ENCODE results near the gene TMEM255B.
"Not testable (repeated sequence)": the region's sequence is repeated elsewhere in the genome, so short reads cannot be mapped to it uniquely, and the experiment has no call there.

Gene TMEM255B

GRCh38 chr13:113748862-113749451, 10.1 kb upstream of the TMEM255B start:
- in situ Hi-C loops (cut with MboI; ENCODE audit: low sequenced_read_pairs): no loop called here
- no peak for DNase-seq (ENCODE audit: low spot score in 2 of 2)
- H3K4me1 ChIP-seq: no peaks in the 10 kb centered on the region
- no peak overlapping the region for H3K4me3 ChIP-seq
- no peaks in the 10 kb centered on the region for H3K27me3 ChIP-seq (ENCODE audit: low read depth)
- H3K9me3 ChIP-seq: no peaks in the 10 kb centered on the region
- H3K36me3 ChIP-seq (replicated peaks): no peaks in the 10 kb centered on the region

GRCh38 chr13:113749507-113749906, 9.5 kb upstream of the TMEM255B start:
- Histone ChIP-seq H3K9me3 (no peaks in the 10 kb centered on the region), H3K4me1 (no peaks in the 10 kb centered on the region), H3K4me3 (no peak overlapping the region), H3K36me3 (replicated peaks) (no peaks in the 10 kb centered on the region), H3K27me3 (ENCODE audit: low read depth) (no peaks in the 10 kb centered on the region)
- in situ Hi-C loops (cut with MboI; ENCODE audit: low sequenced_read_pairs): no loop called here
- no peak for DNase-seq (ENCODE audit: low spot score in 2 of 2)

DNA sequence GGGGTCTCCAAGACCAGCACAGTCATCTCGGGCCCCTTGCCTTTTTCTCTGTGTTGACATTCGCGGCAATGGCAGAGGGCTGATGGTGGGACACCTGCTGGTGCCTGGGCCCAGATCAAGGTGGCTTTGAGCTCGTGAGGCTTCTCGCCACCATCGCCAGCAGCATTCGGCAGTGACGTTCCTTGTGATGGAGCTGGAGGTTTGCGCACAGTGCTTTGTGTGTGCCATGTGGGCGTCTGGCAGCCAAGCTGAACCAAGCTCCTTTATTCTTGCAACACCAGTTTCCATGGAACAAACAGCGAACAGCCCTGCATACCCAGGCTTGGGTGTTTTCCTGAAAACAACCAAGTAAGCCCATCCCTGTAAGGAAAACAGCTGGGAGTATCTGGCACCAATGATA, 9.1 kb upstream of the TMEM255B start:
- H3K4me3 ChIP-seq: no peak overlapping the region
- H3K36me3 ChIP-seq (replicated peaks): no peaks in the 10 kb centered on the region
- H3K4me1 ChIP-seq: no peaks in the 10 kb centered on the region
- DNase-seq (ENCODE audit: low spot score in 2 of 2): no peak
- in situ Hi-C loops (cut with MboI; ENCODE audit: low sequenced_read_pairs): no loop called here
- H3K9me3 ChIP-seq: no peaks in the 10 kb centered on the region
- H3K27me3 ChIP-seq (ENCODE audit: low read depth): no peaks in the 10 kb centered on the region

DNA sequence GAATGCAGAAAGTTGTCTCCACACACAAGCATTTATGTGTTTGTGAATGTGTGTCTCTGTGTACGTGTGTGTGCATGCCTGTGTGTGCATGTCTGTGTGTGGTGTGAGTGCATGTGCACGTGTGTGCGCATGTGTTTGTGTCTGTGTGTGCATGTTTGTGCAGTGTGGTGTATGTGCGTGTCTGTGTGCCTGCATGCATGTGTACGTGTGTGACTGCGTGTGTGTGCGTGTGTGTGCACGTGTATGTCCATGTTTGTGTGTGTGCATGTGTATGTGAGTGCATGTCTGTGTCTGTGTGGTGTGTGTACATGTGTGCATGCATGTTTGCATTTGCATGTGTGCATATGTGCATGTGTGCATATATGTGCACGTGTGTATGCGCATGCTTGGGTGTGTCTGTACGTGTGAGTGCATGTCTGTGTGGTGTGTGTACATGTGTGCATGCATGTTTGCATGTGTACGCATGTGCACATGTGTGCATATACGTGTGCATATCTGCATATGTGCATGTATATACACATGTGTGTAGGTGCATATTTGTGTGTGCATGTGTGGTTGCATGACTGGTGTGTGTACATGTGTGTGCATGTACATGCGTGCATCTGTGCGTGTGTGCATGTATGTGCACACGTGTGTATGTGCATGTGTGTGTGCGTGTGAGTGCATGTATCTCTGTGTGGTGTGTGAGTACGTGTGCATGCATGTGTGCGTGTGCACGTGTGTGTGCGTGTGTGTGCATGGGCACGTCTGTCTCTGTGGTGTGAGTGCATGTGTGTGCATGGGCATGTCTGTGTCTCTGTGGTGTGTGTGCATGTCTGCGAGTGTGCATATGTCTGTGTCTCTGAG, 8.2 kb upstream of the TMEM255B start:
- DNase-seq (ENCODE audit: low spot score in 2 of 2): no peak
- H3K36me3 ChIP-seq (replicated peaks): no peaks in the 10 kb centered on the region
- no peaks in the 10 kb centered on the region for H3K4me1 ChIP-seq
- no peaks in the 10 kb centered on the region for H3K27me3 ChIP-seq (ENCODE audit: low read depth)
- H3K4me3 ChIP-seq: no peak overlapping the region
- H3K9me3 ChIP-seq: no peaks in the 10 kb centered on the region
- in situ Hi-C loops (cut with MboI; ENCODE audit: low sequenced_read_pairs): no loop called here

DNA sequence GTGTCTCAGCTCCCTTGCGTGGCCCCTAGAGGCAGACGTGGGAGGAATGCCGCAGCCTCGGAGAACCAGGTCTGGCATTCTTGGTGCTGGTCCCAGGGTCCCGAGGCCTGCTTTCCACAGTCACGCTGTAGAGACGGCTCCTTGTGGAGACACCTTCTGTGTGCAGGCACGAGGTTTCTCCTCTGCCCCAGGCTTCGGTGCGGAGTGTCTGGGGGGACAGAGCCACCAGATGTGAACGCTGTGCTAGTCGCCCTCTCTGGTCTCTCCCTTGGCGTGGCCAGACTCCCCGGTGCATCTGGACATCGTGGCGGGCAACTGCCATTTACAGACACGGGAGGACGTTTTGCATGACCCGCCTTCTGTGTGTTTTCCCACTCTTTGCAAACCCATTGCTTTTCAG, 7.5 kb upstream of the TMEM255B start:
- in situ Hi-C loops (cut with MboI; ENCODE audit: low sequenced_read_pairs): no loop called here
- Histone ChIP-seq H3K4me1 (no peaks in the 10 kb centered on the region), H3K9me3 (no peaks in the 10 kb centered on the region), H3K27me3 (ENCODE audit: low read depth) (no peaks in the 10 kb centered on the region), H3K36me3 (replicated peaks) (no peaks in the 10 kb centered on the region), H3K4me3 (no peak overlapping the region)
- DNase-seq (ENCODE audit: low spot score in 2 of 2): no peak

DNA sequence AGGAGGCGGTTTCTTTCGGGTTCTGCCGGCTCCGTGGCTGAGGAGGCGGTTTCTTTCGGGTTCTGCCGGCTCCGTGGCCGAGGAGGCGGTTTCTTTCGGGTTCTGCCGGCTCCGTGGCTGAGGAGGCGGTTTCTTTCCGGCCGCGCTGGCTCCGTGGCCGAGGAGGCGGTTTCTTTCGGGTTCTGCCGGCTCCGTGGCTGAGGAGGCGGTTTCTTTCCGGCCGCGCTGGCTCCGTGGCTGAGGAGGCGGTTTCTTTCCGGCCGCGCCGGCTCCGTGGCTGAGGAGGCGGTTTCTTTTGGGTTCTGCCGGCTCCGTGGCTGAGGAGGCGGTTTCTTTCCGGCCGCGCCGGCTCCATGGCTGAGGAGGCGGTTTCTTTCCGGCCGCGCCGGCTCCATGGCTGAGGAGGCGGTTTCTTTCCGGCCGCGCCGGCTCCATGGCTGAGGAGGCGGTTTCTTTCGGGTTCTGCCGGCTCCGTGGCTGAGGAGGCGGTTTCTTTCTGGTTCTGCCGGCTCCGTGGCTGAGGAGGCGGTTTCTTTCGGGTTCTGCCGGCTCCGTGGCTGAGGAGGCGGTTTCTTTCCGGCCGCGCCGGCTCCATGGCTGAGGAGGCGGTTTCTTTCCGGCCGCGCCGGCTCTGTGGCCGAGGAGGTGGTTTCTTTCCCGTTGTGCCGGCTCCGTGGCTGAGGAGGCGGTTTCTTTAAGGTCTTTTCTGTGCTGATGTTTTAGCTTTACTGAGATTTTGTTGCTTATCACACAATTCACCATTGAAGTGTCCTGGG, 6.6 kb upstream of the TMEM255B start:
- H3K9me3 ChIP-seq; H3K36me3 ChIP-seq (replicated peaks); H3K4me1 ChIP-seq; in situ Hi-C loops (cut with MboI; ENCODE audit: low sequenced_read_pairs); H3K27me3 ChIP-seq (ENCODE audit: low read depth); H3K4me3 ChIP-seq; DNase-seq (ENCODE audit: low spot score in 2 of 2): not testable (repeated sequence)

DNA sequence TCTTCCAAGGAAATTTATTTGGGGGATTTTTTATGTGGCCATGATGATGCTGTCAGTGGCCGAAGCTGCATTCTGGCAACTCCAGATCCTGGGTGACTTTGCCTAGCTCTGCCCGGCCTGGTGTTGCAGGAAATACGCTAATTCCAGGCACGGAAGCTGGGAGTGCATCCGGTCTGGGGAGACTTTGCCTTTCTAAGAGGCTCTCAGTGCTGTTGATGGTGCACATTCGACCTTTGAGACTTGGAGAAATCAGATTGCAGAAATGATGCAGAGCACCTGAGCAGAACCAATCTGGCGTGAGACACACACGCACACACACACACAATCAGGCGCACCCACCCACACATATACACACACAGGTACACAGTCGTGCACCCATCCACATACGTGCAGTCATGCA, 5.9 kb upstream of the TMEM255B start:
- Histone ChIP-seq H3K4me1 (no peaks in the 10 kb centered on the region), H3K4me3 (no peak overlapping the region), H3K9me3 (no peaks in the 10 kb centered on the region), H3K36me3 (replicated peaks) (no peaks in the 10 kb centered on the region), H3K27me3 (ENCODE audit: low read depth) (no peaks in the 10 kb centered on the region)
- in situ Hi-C loops (cut with MboI; ENCODE audit: low sequenced_read_pairs): no loop called here
- no peak for DNase-seq (ENCODE audit: low spot score in 2 of 2)

DNA sequence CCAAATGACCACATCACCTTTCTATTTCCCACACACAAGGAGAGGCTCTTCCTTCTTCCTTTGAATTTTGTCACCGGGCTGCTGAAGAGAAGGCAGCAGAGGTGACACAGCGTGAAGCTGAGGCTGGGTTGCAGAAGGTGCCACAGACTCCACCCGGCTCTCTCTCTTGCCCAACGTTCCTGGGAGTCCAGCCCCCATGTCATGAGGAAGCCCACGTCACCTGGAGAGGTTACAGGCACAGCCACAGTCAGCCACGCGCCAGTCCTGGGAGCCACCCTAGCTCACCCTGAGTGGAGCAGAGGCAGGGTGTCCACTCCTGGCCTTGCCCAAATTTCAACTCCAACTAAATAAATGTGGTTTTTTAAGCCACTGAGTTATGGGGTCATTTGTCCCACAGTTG, 4.8 kb upstream of the TMEM255B start:
- Histone ChIP-seq H3K9me3 (no peaks in the 10 kb centered on the region), H3K27me3 (ENCODE audit: low read depth) (peaks cover under 1% of the 10 kb centered on the region; the same call in 1 of the 2 replicates), H3K4me3 (no peak overlapping the region), H3K4me1 (peaks cover 2% of the 10 kb centered on the region; the same call in 1 of the 2 replicates), H3K36me3 (replicated peaks) (no peaks in the 10 kb centered on the region)
- in situ Hi-C loops (cut with MboI; ENCODE audit: low sequenced_read_pairs): no loop called here
- no peak for DNase-seq (ENCODE audit: low spot score in 2 of 2)

DNA sequence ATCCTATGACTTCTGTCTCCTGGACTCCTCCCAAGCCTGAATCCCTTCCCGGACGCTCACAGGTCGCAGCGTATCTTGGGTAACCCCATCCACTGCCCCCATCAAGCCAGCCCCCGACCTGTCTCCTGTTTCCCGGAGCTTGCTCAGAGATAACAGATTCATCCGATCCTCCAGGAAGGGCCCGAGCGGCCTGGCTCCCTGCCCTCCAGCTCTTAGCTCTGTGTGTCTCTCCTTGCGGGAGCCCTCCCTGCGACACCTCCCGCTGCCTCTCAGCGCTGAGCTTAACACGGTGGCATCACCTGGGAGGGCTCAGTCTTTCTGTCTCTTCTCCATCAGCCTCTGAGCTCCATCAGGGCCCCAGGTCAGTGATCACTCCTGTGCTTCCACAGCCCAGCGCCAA, 4.3 kb upstream of the TMEM255B start:
- Histone ChIP-seq H3K4me1 (peaks cover 2% of the 10 kb centered on the region; the same call in 1 of the 2 replicates), H3K36me3 (replicated peaks) (no peaks in the 10 kb centered on the region), H3K27me3 (ENCODE audit: low read depth) (peaks cover 5% of the 10 kb centered on the region), H3K9me3 (no peaks in the 10 kb centered on the region), H3K4me3 (no peak overlapping the region)
- in situ Hi-C loops (cut with MboI; ENCODE audit: low sequenced_read_pairs): no loop called here
- DNase-seq (ENCODE audit: low spot score in 2 of 2): no peak

- no peaks in the 10 kb centered on the region for H3K36me3 ChIP-seq (replicated peaks)
- H3K4me1 ChIP-seq: peaks cover 8% of the 10 kb centered on the region
- DNase-seq (ENCODE audit: low spot score in 2 of 2): no peak
- no peak overlapping the region for H3K4me3 ChIP-seq
- H3K27me3 ChIP-seq (ENCODE audit: low read depth): peaks cover 12% of the 10 kb centered on the region
- H3K9me3 ChIP-seq: no peaks in the 10 kb centered on the region
- in situ Hi-C loops (cut with MboI; ENCODE audit: low sequenced_read_pairs): no loop called here
These were observed 2.5 kb upstream of the TMEM255B start for GRCh38 chr13:113756441-113757097.

- Histone ChIP-seq H3K27me3 (ENCODE audit: low read depth) (peaks cover 16% of the 10 kb centered on the region), H3K4me1 (peaks cover 8% of the 10 kb centered on the region), H3K4me3 (peak overlapping the region; percentile 40), H3K36me3 (replicated peaks) (no peaks in the 10 kb centered on the region), H3K9me3 (no peaks in the 10 kb centered on the region)
- DNase-seq (ENCODE audit: low spot score in 2 of 2): peak in 1 of 2 experiments; percentile 31
- in situ Hi-C loops (cut with MboI; ENCODE audit: low sequenced_read_pairs): no loop called here
These were observed 605 bp downstream of the TMEM255B start for GRCh38 chr13:113759525-113760137.

DNA sequence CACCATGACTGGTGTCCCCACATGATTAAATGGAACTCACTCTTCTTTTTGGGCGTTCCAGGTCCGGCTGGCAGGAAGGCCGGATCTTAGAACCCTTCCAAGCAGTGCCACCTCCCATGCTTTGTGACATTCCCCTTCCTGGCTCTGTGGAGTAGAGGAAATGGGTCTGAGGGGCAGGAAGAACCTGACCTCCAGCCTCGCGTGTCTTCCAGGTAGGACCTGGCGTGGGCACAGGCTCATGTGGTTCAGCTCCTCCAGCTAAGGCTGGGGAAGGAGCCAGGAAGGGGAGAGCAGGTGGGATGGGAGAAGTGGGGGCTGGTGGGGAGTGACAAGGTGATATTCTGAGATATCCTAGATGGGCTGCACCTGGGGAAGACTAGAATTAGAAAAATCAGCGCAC, 2.1 kb downstream of the TMEM255B start:
- Histone ChIP-seq H3K4me1 (peaks cover 8% of the 10 kb centered on the region), H3K27me3 (ENCODE audit: low read depth) (peaks cover 16% of the 10 kb centered on the region), H3K4me3 (no peak overlapping the region), H3K9me3 (no peaks in the 10 kb centered on the region), H3K36me3 (replicated peaks) (no peaks in the 10 kb centered on the region)
- no peak for DNase-seq (ENCODE audit: low spot score in 2 of 2)
- in situ Hi-C loops (cut with MboI; ENCODE audit: low sequenced_read_pairs): no loop called here

GRCh38 chr13:113762075-113762474, 3.0 kb downstream of the TMEM255B start:
- Histone ChIP-seq H3K4me3 (no peak overlapping the region), H3K36me3 (replicated peaks) (no peaks in the 10 kb centered on the region), H3K4me1 (peaks cover 8% of the 10 kb centered on the region), H3K27me3 (ENCODE audit: low read depth) (peaks cover 16% of the 10 kb centered on the region), H3K9me3 (no peaks in the 10 kb centered on the region)
- in situ Hi-C loops (cut with MboI; ENCODE audit: low sequenced_read_pairs): no loop called here
- no peak for DNase-seq (ENCODE audit: low spot score in 2 of 2)

Measured in HAP-1 (cell line).